H9 (cell line): ENCODE measurements around the gene ENTPD6. TPM values are rescaled to one million over a fixed set of nuclear protein-coding genes. Genes with fewer than 3 reads are reported as not detected.

Experiments
- DNase-seq: peaks from one replicate; pipeline ENCODE4 v3.0.0-alpha.2; 2017
- H2AFZ ChIP-seq: one replicate; pipeline ENCODE4 v1.6.1; 2013; ENCODE audit warnings: mild to moderate bottlenecking, low read length, control low read depth, moderate library complexity
- H2AK5ac ChIP-seq: 2 replicates; pipeline ENCODE4 v1.6.1; 2013; ENCODE audit warnings: low read length, control low read depth, mixed read lengths; ENCODE audit not compliant: insufficient read length
- H2BK120ac ChIP-seq: one replicate; pipeline ENCODE4 v1.6.1; 2013; ENCODE audit warnings: low read depth, mild to moderate bottlenecking, low read length, control low read depth, inconsistent platforms; ENCODE audit not compliant: poor library complexity, severe bottlenecking
- H2BK12ac ChIP-seq: 2 replicates; pipeline ENCODE4 v1.6.1; 2013; ENCODE audit warnings: low read length, control low read depth, mixed read lengths, low read depth; ENCODE audit not compliant: insufficient read length
- H2BK15ac ChIP-seq: 2 replicates; pipeline ENCODE4 v1.6.1; 2013; ENCODE audit warnings: low read depth, low read length, control low read depth
- H2BK20ac ChIP-seq: one replicate; pipeline ENCODE4 v1.6.1; 2013; ENCODE audit warnings: low read depth, mild to moderate bottlenecking, low read length, control low read depth, inconsistent platforms; ENCODE audit not compliant: poor library complexity, severe bottlenecking
- H2BK5ac ChIP-seq: 2 replicates; pipeline ENCODE4 v1.6.1; 2013; ENCODE audit warnings: low read length, control low read depth, mixed read lengths; ENCODE audit not compliant: insufficient read length
- H3K14ac ChIP-seq: 2 replicates; pipeline ENCODE4 v1.6.1; 2013; ENCODE audit warnings: low read length, control low read depth; ENCODE audit not compliant: insufficient read depth
- H3K18ac ChIP-seq: 2 replicates; pipeline ENCODE4 v1.6.1; 2013; ENCODE audit warnings: low read depth, mild to moderate bottlenecking, mixed read lengths, low read length, control low read depth; ENCODE audit not compliant: insufficient read length
- H3K23ac ChIP-seq: 2 replicates; pipeline ENCODE4 v1.6.1; 2013; ENCODE audit warnings: low read length, control low read depth, mixed read lengths, low read depth; ENCODE audit not compliant: insufficient read length
- H3K23me2 ChIP-seq: 2 replicates; pipeline ENCODE4 v1.6.1; 2013; ENCODE audit warnings: low read depth, mild to moderate bottlenecking, mixed read lengths, low read length, control low read depth; ENCODE audit not compliant: insufficient read length, poor library complexity, severe bottlenecking
- H3K27ac ChIP-seq: 2 replicates; pipeline ENCODE4 v1.5.1; 2013; ENCODE audit warnings: low read length, control low read depth, mixed read lengths, low read depth; ENCODE audit not compliant: insufficient read length
- H3K27me3 ChIP-seq: 2 replicates; pipeline ENCODE4 v1.6.1; 2013; ENCODE audit warnings: low read length, control low read depth, inconsistent platforms; ENCODE audit not compliant: insufficient read depth
- H3K4ac ChIP-seq: 2 replicates; pipeline ENCODE4 v1.6.1; 2013; ENCODE audit warnings: low read depth, mild to moderate bottlenecking, control low read depth, inconsistent platforms, low read length, moderate library complexity
- H3K4me1 ChIP-seq: 2 replicates; pipeline ENCODE4 v1.6.1; 2013; ENCODE audit warnings: low read length, control low read depth, inconsistent platforms; ENCODE audit not compliant: insufficient read depth
- H3K4me2 ChIP-seq: 2 replicates; pipeline ENCODE4 v1.6.1; 2013; ENCODE audit warnings: low read length, control low read depth, mixed read lengths; ENCODE audit not compliant: insufficient read length, insufficient read depth
- H3K56ac ChIP-seq: 2 replicates; pipeline ENCODE4 v1.6.1; 2013; ENCODE audit warnings: low read depth, mild to moderate bottlenecking, mixed read lengths, low read length, control low read depth; ENCODE audit not compliant: insufficient read length
- H3K79me1 ChIP-seq: 2 replicates; pipeline ENCODE4 v1.6.1; 2013; ENCODE audit warnings: low read depth, mild to moderate bottlenecking, moderate library complexity, low read length, control low read depth, inconsistent platforms; ENCODE audit not compliant: insufficient read depth, poor library complexity, severe bottlenecking
- H3K79me2 ChIP-seq: 2 replicates; pipeline ENCODE4 v1.6.1; 2013; ENCODE audit warnings: low read length, control low read depth, inconsistent platforms; ENCODE audit not compliant: insufficient read depth
- H3K9ac ChIP-seq: 2 replicates; pipeline ENCODE4 v1.6.1; 2013; ENCODE audit warnings: low read length, control low read depth, mixed read lengths; ENCODE audit not compliant: insufficient read length; ENCODE audit errors: extremely low read depth
- H3K9me3 ChIP-seq: one replicate; pipeline ENCODE4 v1.6.1; 2013; ENCODE audit warnings: low read depth, low read length, inconsistent platforms; ENCODE audit not compliant: control insufficient read depth
- H3T11ph ChIP-seq: one replicate; pipeline ENCODE4 v1.6.1; 2013; ENCODE audit warnings: mild to moderate bottlenecking, low read length, control low read depth, inconsistent platforms
- H4K20me1 ChIP-seq: one replicate; pipeline ENCODE4 v1.6.1; 2013; ENCODE audit not compliant: control insufficient read depth, insufficient read length, insufficient read depth
- H4K5ac ChIP-seq: 2 replicates; pipeline ENCODE4 v1.6.1; 2013; ENCODE audit warnings: low read depth, mild to moderate bottlenecking, mixed read lengths, low read length, control low read depth; ENCODE audit not compliant: insufficient read length
- H4K8ac ChIP-seq: replicated peaks from 2 replicates; pipeline ENCODE4 v1.6.1; 2013; ENCODE audit warnings: low read length, control low read depth, mixed read lengths, low read depth; ENCODE audit not compliant: insufficient read length
- H4K91ac ChIP-seq: 2 replicates; pipeline ENCODE4 v1.6.1; 2013; ENCODE audit warnings: low read depth, mild to moderate bottlenecking, moderate library complexity, mixed read lengths, low read length, control low read depth; ENCODE audit not compliant: insufficient read length
- H3K27ac Mint-ChIP-seq, 3 experiments: 2 replicates in 2 of 3; 3 replicates in 1 of 3; pipeline ENCODE4 v1.8.0; 2020 to 2021; ENCODE audit warnings: mixed read lengths in 3 of 3, mild to moderate bottlenecking in 1 of 3, moderate library complexity in 1 of 3
- H3K27me3 Mint-ChIP-seq: 2 replicates; pipeline ENCODE4 v1.8.0; 2021; ENCODE audit warnings: low read depth, mild to moderate bottlenecking, moderate library complexity, mixed read lengths
- H3K36me3 Mint-ChIP-seq, 3 experiments: 2 replicates in 2 of 3; 3 replicates in 1 of 3; pipeline ENCODE4 v1.8.0; 2020 to 2021; ENCODE audit warnings: low read depth in 3 of 3, mixed read lengths in 3 of 3; ENCODE audit not compliant: insufficient read depth in 1 of 3
- H3K4me1 Mint-ChIP-seq, 2 experiments: 2 replicates each; pipeline ENCODE4 v1.8.0; 2020; ENCODE audit warnings: mixed read lengths in 2 of 2
- H3K4me3 Mint-ChIP-seq, 2 experiments: 2 replicates in 1 of 2; 3 replicates in 1 of 2; pipeline ENCODE4 v1.8.0; 2020 to 2021; ENCODE audit warnings: mild to moderate bottlenecking in 2 of 2, mixed read lengths in 2 of 2, moderate library complexity in 1 of 2
- H3K9me3 Mint-ChIP-seq, 2 experiments: 2 replicates in 1 of 2; 3 replicates in 1 of 2; pipeline ENCODE4 v1.8.0; 2020; ENCODE audit warnings: mild to moderate bottlenecking in 2 of 2, mixed read lengths in 2 of 2, moderate library complexity in 1 of 2
- WGBS: extraction: QIAGEN DNeasy Blood & Tissue Kit; methylation state at CpG from one replicate; pipeline ENCODE4 v1.1.7; 2013; ENCODE audit warnings: missing lambda C conversion rate, low lambda C conversion rate, mixed read lengths; ENCODE audit not compliant: insufficient read length; ENCODE audit errors: extremely low coverage; 5-methylcytosine and 5-hydroxymethylcytosine counted together
- total RNA-seq: library from RNA; stranded (reverse); gene quantifications from 2 replicates; pipeline ENCODE4 v1.2.1, GENCODE V29; 2021
- TF ChIP-seq, protein P1 (sequence below): fragments of 200-600 bp; sonication (generic); conservative IDR thresholded peaks from 3 replicates; pipeline ENCODE4 v1.8.0; 2021; ENCODE audit warnings: antibody characterized with exemption, mild to moderate bottlenecking

The ENTPD6 gene
- total RNA-seq, 1 experiment from 2014 or later = 57.4 TPM

DNA sequence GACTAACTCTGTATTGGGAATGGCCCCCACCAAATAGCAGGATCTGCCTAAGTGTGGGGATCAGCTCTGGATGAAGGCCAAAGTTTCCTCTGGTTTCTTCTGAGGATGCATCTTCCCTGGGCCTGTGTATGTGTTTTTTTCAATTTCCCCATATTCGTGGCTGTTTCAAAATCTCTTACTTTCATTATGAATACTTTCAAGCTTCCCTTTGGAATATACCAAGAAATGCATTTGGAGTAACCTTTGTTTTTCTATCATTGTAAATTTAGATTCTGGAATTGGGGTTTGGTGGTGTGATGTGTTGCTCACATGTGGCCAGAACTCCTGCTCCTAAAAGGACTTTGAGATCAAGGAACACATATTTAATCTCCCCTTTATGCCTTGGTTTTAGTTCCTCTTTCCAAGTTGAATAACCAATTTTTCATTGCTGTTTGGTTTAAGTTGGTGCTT lies 8.4 kb downstream of the ENTPD6 start:
- Histone ChIP-seq H3K4me2 (no peak overlapping the region), H3T11ph (no peak overlapping the region), H3K27me3 (no peaks in the 10 kb centered on the region), H3K4me1 (no peaks in the 10 kb centered on the region; the same call in 1 of the 2 replicates), H3K9me3 (no peaks in the 10 kb centered on the region), H3K27ac (no peak overlapping the region), H3K23ac (no peak overlapping the region), H3K56ac (no peak overlapping the region), H2AK5ac (no peak overlapping the region), H3K14ac (no peak overlapping the region), H4K8ac (no peak overlapping the region), H2BK20ac (no peak overlapping the region), H2BK15ac (no peak overlapping the region), H3K4ac (no peak overlapping the region), H2AFZ (no peak overlapping the region), H4K5ac (no peak overlapping the region), H3K79me1 (no peaks in the 10 kb centered on the region), H3K79me2 (no peaks in the 10 kb centered on the region), H3K23me2 (no peaks in the 10 kb centered on the region), H3K9ac (no peak overlapping the region), H4K20me1 (no peaks in the 10 kb centered on the region), H2BK120ac (no peak overlapping the region), H4K91ac (no peak overlapping the region), H2BK12ac (no peak overlapping the region), H2BK5ac (no peak overlapping the region), H3K18ac (no peak overlapping the region)
- TF ChIP-seq, protein P1, sequence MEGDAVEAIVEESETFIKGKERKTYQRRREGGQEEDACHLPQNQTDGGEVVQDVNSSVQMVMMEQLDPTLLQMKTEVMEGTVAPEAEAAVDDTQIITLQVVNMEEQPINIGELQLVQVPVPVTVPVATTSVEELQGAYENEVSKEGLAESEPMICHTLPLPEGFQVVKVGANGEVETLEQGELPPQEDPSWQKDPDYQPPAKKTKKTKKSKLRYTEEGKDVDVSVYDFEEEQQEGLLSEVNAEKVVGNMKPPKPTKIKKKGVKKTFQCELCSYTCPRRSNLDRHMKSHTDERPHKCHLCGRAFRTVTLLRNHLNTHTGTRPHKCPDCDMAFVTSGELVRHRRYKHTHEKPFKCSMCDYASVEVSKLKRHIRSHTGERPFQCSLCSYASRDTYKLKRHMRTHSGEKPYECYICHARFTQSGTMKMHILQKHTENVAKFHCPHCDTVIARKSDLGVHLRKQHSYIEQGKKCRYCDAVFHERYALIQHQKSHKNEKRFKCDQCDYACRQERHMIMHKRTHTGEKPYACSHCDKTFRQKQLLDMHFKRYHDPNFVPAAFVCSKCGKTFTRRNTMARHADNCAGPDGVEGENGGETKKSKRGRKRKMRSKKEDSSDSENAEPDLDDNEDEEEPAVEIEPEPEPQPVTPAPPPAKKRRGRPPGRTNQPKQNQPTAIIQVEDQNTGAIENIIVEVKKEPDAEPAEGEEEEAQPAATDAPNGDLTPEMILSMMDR = no peak
- no peak for DNase-seq
- Mint-ChIP-seq H3K4me3 (no peak overlapping the region), H3K36me3 (no peaks in the 10 kb centered on the region; a peak in 1 of 7 replicates), H3K9me3 (no peaks in the 10 kb centered on the region), H3K27me3 (no peaks in the 10 kb centered on the region), H3K27ac (no peak overlapping the region), H3K4me1 (peaks cover 25 to 30% of the 10 kb centered on the region in 2 experiments)
- WGBS = no CpG with 5 or more reads among the region's 1 CpG
